Ramos (cell line): ENCODE results near the gene MFSD2B.

Experiments used
- in situ Hi-C: fragments of 300-500 bp; cut with MboI; formaldehyde crosslinking; loops from one replicate; pipeline ENCODE4 v1.14.3; 2022; ENCODE audit warnings: low sequenced_read_pairs; ENCODE audit not compliant: unreplicated experiment

MFSD2B gene

GRCh38 chr2:24049485-24050021 lies 39.7 kb downstream of the MFSD2B start, which contains the start of gene FKBP1B:
FKBP1B (plus strand) TSS chr2:24049741; CDS start chr2:24049850, 109 bp downstream.
- in situ Hi-C loops, result no loop called here

- in situ Hi-C loops, result no loop called here
Measured at GRCh38 chr2:24050041-24050979, 40.4 kb downstream of the MFSD2B start.

DNA sequence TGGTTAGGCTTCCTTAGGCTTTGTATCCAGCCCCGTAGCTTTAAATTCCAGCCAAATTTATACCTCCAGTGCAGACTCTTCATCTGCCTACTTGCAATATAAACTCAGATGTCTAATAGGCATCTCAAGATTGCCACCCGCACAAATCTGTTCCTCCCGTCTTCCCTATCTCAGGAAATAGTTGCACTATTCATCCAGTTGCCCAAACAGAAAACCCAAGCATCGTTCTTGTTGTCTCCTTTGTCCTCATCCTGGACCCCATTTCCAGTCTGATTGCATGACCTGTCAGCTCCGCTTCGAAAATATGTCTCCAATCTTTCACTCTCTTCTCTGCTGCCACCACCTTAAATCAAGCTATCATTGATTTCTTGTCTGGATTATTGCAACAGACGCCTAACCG lies 41.9 kb downstream of the MFSD2B start:
- in situ Hi-C loops, result no loop called here

DNA sequence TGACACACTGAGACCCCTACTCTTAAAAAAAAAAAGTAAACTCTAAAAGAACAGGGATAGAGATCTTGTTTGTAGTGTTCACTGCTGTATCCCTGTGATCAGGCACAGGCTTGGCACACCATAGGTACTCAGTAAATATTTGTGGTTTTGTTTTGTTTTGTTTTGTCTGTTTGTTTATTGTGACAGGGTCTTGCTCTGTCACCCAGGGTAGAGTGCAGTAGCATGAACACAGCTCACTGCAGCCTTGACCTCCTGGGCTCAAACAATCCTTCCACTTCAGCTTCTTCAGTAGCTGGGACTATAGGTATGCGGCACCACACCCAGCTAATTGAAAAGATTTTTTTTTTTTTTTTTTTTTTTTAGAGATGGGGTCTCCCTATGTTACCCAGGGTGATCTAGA lies 43.1 kb downstream of the MFSD2B start:
- in situ Hi-C loops, result no loop called here

- in situ Hi-C loops, result no loop called here
Measured at GRCh38 chr2:24054366-24055010, 44.6 kb downstream of the MFSD2B start.

DNA sequence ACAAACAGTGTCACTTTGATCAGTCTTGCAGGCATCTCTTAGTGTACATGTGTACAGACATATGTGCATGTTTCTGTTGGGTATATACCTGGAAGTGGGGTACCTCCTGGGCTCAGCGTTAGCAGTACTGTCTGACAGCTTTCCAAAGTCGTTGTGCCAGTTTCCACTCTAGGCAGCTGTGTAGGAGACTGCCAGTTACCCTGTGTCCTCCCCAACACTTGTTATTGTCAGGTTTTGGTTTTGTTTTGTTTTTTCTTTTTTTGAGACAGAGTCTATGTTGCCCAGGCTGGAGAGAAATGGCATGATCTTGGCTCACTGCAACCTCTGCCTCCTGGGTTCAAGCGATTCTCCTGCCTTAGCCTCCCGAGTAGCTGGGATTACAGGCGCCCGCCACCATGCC lies 45.9 kb downstream of the MFSD2B start:
- in situ Hi-C loops, result no loop called here

- in situ Hi-C loops, result no loop called here
Measured at GRCh38 chr2:24058564-24059271, 48.8 kb downstream of the MFSD2B start.

DNA sequence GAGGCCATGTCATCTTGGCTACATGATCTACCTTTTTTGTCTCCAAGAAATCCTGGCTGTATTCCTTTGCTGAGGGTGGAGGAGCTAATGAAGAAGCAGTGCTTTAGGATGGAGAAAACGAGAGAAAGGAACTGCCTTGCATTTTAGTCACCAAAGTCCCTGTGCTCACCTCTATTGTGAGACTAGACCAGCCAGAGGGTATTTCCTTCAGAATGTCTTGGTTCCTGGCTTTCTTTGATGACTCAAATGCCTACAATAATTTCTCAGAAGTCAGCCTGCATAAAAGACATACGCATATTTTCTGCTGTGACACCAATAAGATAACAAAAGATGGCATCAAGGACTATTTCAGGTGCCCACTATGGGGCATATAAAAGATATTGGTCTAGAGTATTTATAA lies 55.5 kb downstream of the MFSD2B start:
- in situ Hi-C loops, result loop anchor here (10.0 kb wide), 1 partner anchor 241 kb away; no protein-coding TSS in a partner anchor

- in situ Hi-C loops, result no loop called here
Measured at GRCh38 chr2:24072259-24072658, 62.4 kb downstream of the MFSD2B start.

DNA sequence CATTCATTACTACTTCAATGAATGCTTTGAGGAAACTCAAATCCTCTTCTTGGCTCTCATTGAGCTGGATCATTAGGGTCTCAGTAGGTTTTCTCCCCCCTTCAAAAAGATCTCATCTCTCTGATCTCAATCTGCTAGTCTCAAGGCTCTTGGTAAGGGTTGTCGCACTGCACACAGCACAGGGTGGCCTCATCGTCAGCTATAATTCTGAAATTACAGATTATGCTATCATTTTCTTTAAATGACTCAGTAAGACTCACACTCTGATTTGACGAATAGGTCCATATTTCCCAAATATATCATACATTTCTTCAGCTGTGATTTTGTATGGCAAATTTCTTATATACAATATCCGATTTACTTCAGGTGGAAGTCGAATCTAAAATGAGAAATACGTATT lies 63.9 kb downstream of the MFSD2B start:
- in situ Hi-C loops, result no loop called here

GRCh38 chr2:24075259-24075658 lies 65.4 kb downstream of the MFSD2B start:
- in situ Hi-C loops, result no loop called here
